Esophagus muscularis mucosa (tissue), 4 donors: ENCODE measurements around the gene FBXL19. TPM values are rescaled to one million over a fixed set of nuclear protein-coding genes. Genes with fewer than 3 reads are reported as not detected.

Experiments used
- DNase-seq: peaks from one replicate; pipeline ENCODE4 v3.0.0-alpha.2; 2017; ENCODE audit errors: extremely low spot score
- H3K27ac ChIP-seq, 4 donors: fragments of 200-600 bp; sonication (generic); replicated peaks in 1 of 4; 1 replicate in 3 of 4; 2 replicates in 1 of 4; pipeline ENCODE4 v1.5.1; 2016 to 2019; ENCODE audit warnings: mild to moderate bottlenecking in 1 of 4
- H3K27me3 ChIP-seq, 4 donors: fragments of 200-600 bp; sonication (generic); one replicate each; pipeline versions ENCODE4 v1.5.1 to v1.6.0; 2016 to 2019
- H3K36me3 ChIP-seq, 4 donors: fragments of 200-600 bp; sonication (generic); one replicate each; pipeline ENCODE4 v1.5.1; 2016 to 2019
- H3K4me1 ChIP-seq, 4 donors: fragments of 200-600 bp; sonication (generic); one replicate each; pipeline ENCODE4 v1.5.1; 2016 to 2019
- H3K4me3 ChIP-seq, 4 donors: fragments of 200-600 bp; sonication (generic); 1 replicate in 2 of 4; 2 replicates in 2 of 4; pipeline ENCODE4 v1.5.1; 2016 to 2019; ENCODE audit warnings: mild to moderate bottlenecking in 4 of 4, moderate library complexity in 1 of 4
- H3K9me3 ChIP-seq, 4 donors: fragments of 200-600 bp; sonication (generic); 1 replicate in 3 of 4; 2 replicates in 1 of 4; pipeline ENCODE4 v1.5.1; 2016 to 2019
- CTCF ChIP-seq, 3 experiments: fragments of 200-600 bp in 2 of 3; fragments of 450-650 bp in 1 of 3; sonication (generic) in 2 of 3; IDR thresholded peaks; one replicate each; pipeline ENCODE4 v1.5.1; 2017 to 2019; ENCODE audit warnings: antibody characterized with exemption in 3 of 3, mild to moderate bottlenecking in 2 of 3, moderate library complexity in 1 of 3
- EP300 ChIP-seq: sonication (generic); formaldehyde crosslinking; IDR thresholded peaks from one replicate; pipeline ENCODE4 v1.6.1; 2017; ENCODE audit warnings: antibody characterized with exemption
- POLR2A ChIP-seq: fragments of 450-650 bp; IDR thresholded peaks from one replicate; pipeline ENCODE4 v1.6.1; 2017; ENCODE audit warnings: antibody characterized with exemption, moderate library complexity, mild to moderate bottlenecking, low read depth
- POLR2AphosphoS5 ChIP-seq, 2 donors: sonication (generic); formaldehyde crosslinking; IDR thresholded peaks; one replicate each; pipeline ENCODE4 v1.6.1; 2017; ENCODE audit warnings: antibody characterized with exemption in 2 of 2
- WGBS: methylation state at CpG from one replicate; pipeline ENCODE4 v1.1.5; 2018; 5-methylcytosine and 5-hydroxymethylcytosine counted together
- intact Hi-C: fragments of 100-400 bp; cut with DNase I; formaldehyde crosslinking; loops from one replicate; pipeline ENCODE4 v1.15.1; 2023
- total RNA-seq, 4 donors: library from RNA; depleted of rRNA; stranded (reverse); fragments of >200 nt; gene quantifications; one replicate each; pipeline versions ENCODE4 v1.1.0 to v1.2.1, GENCODE V29; 2016

The FBXL19 gene
- total RNA-seq, 4 donors from 2014 or later = 12.1 to 28.1 (median 17.7) TPM

GRCh38 chr16:30985401-30986128 lies 62.2 kb downstream of the FBXL19 start:
- DNase-seq = no peak
- H3K27ac ChIP-seq = peak overlapping the region; percentile 66 to 77 (median 72)
- H3K27me3 ChIP-seq = no peaks in the 10 kb centered on the region
- H3K9me3 ChIP-seq = no peaks in the 10 kb centered on the region
- intact Hi-C loops = loop anchor here (2.0 to 5.0 kb wide), 4 partner anchors 112 to 882 kb away; partner anchors contain the start of gene ZNF843
- peaks cover 16 to 62% (median 55%) of the 10 kb centered on the region in 4 donors for H3K36me3 ChIP-seq
- 55% methylated on average over 9 of the region's 20 CpGs for WGBS
- no peak for TF ChIP-seq CTCF (IDR thresholded peaks at IDR 0.05)
- no peak for TF ChIP-seq POLR2A
- no peak for TF ChIP-seq EP300
- TF ChIP-seq POLR2AphosphoS5 (IDR thresholded peaks at IDR 0.05) = no peak
- H3K4me1 ChIP-seq = peaks cover 11 to 22% (median 20%) of the 10 kb centered on the region in 4 donors
- H3K4me3 ChIP-seq = peak overlapping the region; percentile 50 to 64 (median 53)

- H3K36me3 ChIP-seq = peaks cover 12 to 54% (median 47%) of the 10 kb centered on the region in 4 donors
- H3K27ac ChIP-seq = peak overlapping the region; percentile 66 to 77 (median 72)
- intact Hi-C loops = loop anchor here (5.0 kb wide), 3 partner anchors 111 to 881 kb away; no protein-coding TSS in a partner anchor
- DNase-seq = no peak
- no peaks in the 10 kb centered on the region for H3K9me3 ChIP-seq
- H3K4me1 ChIP-seq = peaks cover 11 to 22% (median 20%) of the 10 kb centered on the region in 4 donors
- peak overlapping the region in 3 of 4 donors; percentile 50 to 64 (median 54) for H3K4me3 ChIP-seq
- no peaks in the 10 kb centered on the region for H3K27me3 ChIP-seq
- 87% methylated on average over 17 of the region's 29 CpGs for WGBS
- no peak for TF ChIP-seq POLR2AphosphoS5 (IDR thresholded peaks at IDR 0.05)
- no peak for TF ChIP-seq EP300
- TF ChIP-seq POLR2A = no peak
- TF ChIP-seq CTCF (IDR thresholded peaks at IDR 0.05) = no peak
Measured at GRCh38 chr16:30986129-30986991, 63.0 kb downstream of the FBXL19 start.

GRCh38 chr16:30987581-30988190 lies 64.3 kb downstream of the FBXL19 start:
- Histone ChIP-seq H3K9me3 (no peaks in the 10 kb centered on the region), H3K27ac (no peak overlapping the region), H3K4me1 (peaks cover 11 to 22% (median 20%) of the 10 kb centered on the region in 4 donors), H3K4me3 (no peak overlapping the region), H3K36me3 (peaks cover 12 to 41% (median 35%) of the 10 kb centered on the region in 4 donors), H3K27me3 (no peaks in the 10 kb centered on the region)
- TF ChIP-seq EP300 (no peak), POLR2AphosphoS5 (IDR thresholded peaks at IDR 0.05) (no peak), POLR2A (no peak), CTCF (IDR thresholded peaks at IDR 0.05) (no peak)
- 92% methylated on average over 24 of the region's 30 CpGs for WGBS
- no peak for DNase-seq
- intact Hi-C loops = loop anchor here (5.0 kb wide), 3 partner anchors 110 to 880 kb away; no protein-coding TSS in a partner anchor

- no peak for DNase-seq
- TF ChIP-seq CTCF (IDR thresholded peaks at IDR 0.05) (no peak), POLR2AphosphoS5 (IDR thresholded peaks at IDR 0.05) (no peak), EP300 (no peak), POLR2A (no peak)
- WGBS = 85% methylated on average over 21 of the region's 23 CpGs
Measured at GRCh38 chr16:30989469-30990047, 66.2 kb downstream of the FBXL19 start.

More at GRCh38 chr16:30989469-30990047, 66.2 kb downstream of the FBXL19 start:
- Histone ChIP-seq H3K9me3 (no peaks in the 10 kb centered on the region), H3K4me3 (no peak overlapping the region), H3K27ac (no peak overlapping the region), H3K4me1 (peaks cover 11 to 18% (median 17%) of the 10 kb centered on the region in 4 donors), H3K27me3 (no peaks in the 10 kb centered on the region), H3K36me3 (peaks cover 0 to 22% (median 16%) of the 10 kb centered on the region in 4 donors)
- intact Hi-C loops = loop anchor here (5.0 kb wide), 3 partner anchors 108 to 878 kb away; no protein-coding TSS in a partner anchor
